A549 (cell line): Measurements from ENCODE around the gene WFS1. TPM values are rescaled to one million over a fixed set of nuclear protein-coding genes. Genes with fewer than 3 reads are reported as not detected.

Experiments used
- ATAC-seq, 2 experiments: fragments of 200-7000 bp in 1 of 2; fragments of >200 bp in 1 of 2; cut with Nextera tagmentation in 1 of 2; cut with Tn5 transposase in 1 of 2; 3 replicates each; pipeline versions ENCODE4 v1.8.0 to v1.9.1; 2018 to 2020; ENCODE audit warnings: mild to moderate bottlenecking in 1 of 2, moderate library complexity in 1 of 2
- CTCF ChIA-PET: fragments of 300-600 bp; sonication (Branson Sonifier 250); formaldehyde crosslinking; extraction: SDS; loops from one replicate; lab custom pipeline; 2021; ENCODE audit warnings: antibody characterized with exemption, inconsistent platforms; lab: Yijun Ruan, JAX
- POLR2A ChIA-PET: fragments of 350-600 bp; formaldehyde crosslinking; extraction: SDS; loops from one replicate; lab custom pipeline; 2021; ENCODE audit warnings: antibody characterized with exemption, inconsistent platforms; lab: Yijun Ruan, JAX
- DNase-seq, 2 experiments: peaks; one replicate each; pipeline versions ENCODE4 v3.0.0 to v3.0.0-alpha.2; 2011 to 2016; ENCODE audit warnings: low read depth in 1 of 2, low spot score in 1 of 2
- FAIRE-seq: peaks from 2 replicates; lab custom pipeline; 2011; peaks lifted over from hg19 to GRCh38; lab: Jason Lieb, UNC
- H3K27ac ChIP-seq, 2 experiments: fragments of >200 bp; sonication (Bioruptor Twin); formaldehyde crosslinking; 3 replicates each; pipeline ENCODE4 v1.5.1; 2016 to 2017
- H3K4me1 ChIP-seq: fragments of >200 bp; sonication (Bioruptor Twin); formaldehyde crosslinking; 3 replicates; pipeline ENCODE4 v1.6.1; 2016
- H3K4me2 ChIP-seq: fragments of >200 bp; sonication (Bioruptor Twin); formaldehyde crosslinking; 3 replicates; pipeline ENCODE4 v1.6.1; 2016
- H3K4me3 ChIP-seq: fragments of >200 bp; sonication (Bioruptor Twin); formaldehyde crosslinking; 3 replicates; pipeline ENCODE4 v1.5.1; 2016
- H3K9me3 ChIP-seq: fragments of >200 bp; sonication (Bioruptor Twin); formaldehyde crosslinking; 3 replicates; pipeline ENCODE4 v1.6.1; 2016
- EP300 ChIP-seq, 2 experiments: fragments of >200 bp; sonication (Bioruptor Twin); formaldehyde crosslinking; IDR thresholded peaks; 2 replicates in 1 of 2; 3 replicates in 1 of 2; pipeline ENCODE4 v1.6.1; 2016 to 2017
- ESRRA ChIP-seq: fragments of 150-350 bp; IDR thresholded peaks from 2 replicates; pipeline ENCODE4 v1.6.1; 2014; ENCODE audit warnings: mild to moderate bottlenecking, low read length, borderline replicate concordance
- FOSL2 ChIP-seq, 2 experiments: fragments of 450-650 bp in 1 of 2; fragments of >200 bp in 1 of 2; sonication (Bioruptor Twin) in 1 of 2; formaldehyde crosslinking; IDR thresholded peaks; 2 replicates each; pipeline versions ENCODE4 v1.5.0 to v1.6.1; 2016 to 2020; ENCODE audit warnings: mild to moderate bottlenecking in 1 of 2, moderate library complexity in 1 of 2
- FOXS1 ChIP-seq: fragments of 250-450 bp; sonication (Bioruptor Pico); IDR thresholded peaks from 2 replicates; pipeline ENCODE4 v1.5.0; 2020; ENCODE audit warnings: mild to moderate bottlenecking, moderate library complexity
- POLR2A ChIP-seq: IDR thresholded peaks from 2 replicates; pipeline ENCODE4 v1.6.1; 2012; ENCODE audit warnings: mild to moderate bottlenecking, low read length
- RNF2 ChIP-seq: fragments of 200-600 bp; sonication (generic); IDR thresholded peaks from 2 replicates; pipeline ENCODE4 v1.6.1; 2016; ENCODE audit warnings: low read depth, mild to moderate bottlenecking, antibody characterized with exemption, moderate library complexity, borderline replicate concordance
- ZSCAN20 ChIP-seq: fragments of 250-450 bp; sonication (Bioruptor Pico); IDR thresholded peaks from 2 replicates; pipeline ENCODE4 v1.8.0; 2022; ENCODE audit warnings: mild to moderate bottlenecking, moderate library complexity
- WGBS: methylation state at CpG from one replicate; pipeline ENCODE4 v1.1.6; 2017; ENCODE audit errors: missing lambda C conversion rate; 5-methylcytosine and 5-hydroxymethylcytosine counted together
- polyA plus RNA-seq, 4 experiments: library from polyadenylated mRNA; depleted of rRNA in 3 of 4; stranded (reverse); fragments of >200 nt; fragmentation: RNase III in 1 of 4; extraction: RNeasy Plus Mini Kit Qiagen cat#74134 plus additional on column Dnase treatment in 1 of 4; gene quantifications; 2 replicates in 3 of 4; 3 replicates in 1 of 4; pipeline ENCODE4 v1.2.3, GENCODE V29; 2011 to 2017
- TF ChIP-seq, protein P1 (sequence below): fragments of >200 bp; sonication (Bioruptor Twin); formaldehyde crosslinking; IDR thresholded peaks from 3 replicates; pipeline ENCODE4 v1.6.1; 2016
- TF ChIP-seq, protein P2 (sequence below): IDR thresholded peaks from 2 replicates; pipeline ENCODE4 v1.6.1; 2012
- TF ChIP-seq, protein P3 (sequence below): fragments of 250-450 bp; sonication (Bioruptor Pico); IDR thresholded peaks from 2 replicates; pipeline ENCODE4 v1.5.0; 2020; ENCODE audit warnings: low read depth, mild to moderate bottlenecking, moderate library complexity
- TF ChIP-seq, protein P4 (sequence below): fragments of 200-600 bp; sonication (generic); IDR thresholded peaks from 2 replicates; pipeline ENCODE4 v1.6.1; 2016; ENCODE audit warnings: antibody characterized with exemption, mild to moderate bottlenecking, moderate library complexity
- TF ChIP-seq, protein P5 (sequence below): fragments of >200 bp; sonication (Bioruptor Twin); formaldehyde crosslinking; IDR thresholded peaks from 2 replicates; pipeline ENCODE4 v1.6.1; 2016
- TF ChIP-seq, protein P6 (sequence below): fragments of 250-450 bp; sonication (Bioruptor Pico); IDR thresholded peaks from 2 replicates; pipeline ENCODE4 v1.5.0; 2021; ENCODE audit warnings: mild to moderate bottlenecking, moderate library complexity, borderline replicate concordance

Gene WFS1
- polyA plus RNA-seq, 2 of the 4 experiments (the other 2 are of a cell fraction) = 8.8 to 13.6 TPM

DNA sequence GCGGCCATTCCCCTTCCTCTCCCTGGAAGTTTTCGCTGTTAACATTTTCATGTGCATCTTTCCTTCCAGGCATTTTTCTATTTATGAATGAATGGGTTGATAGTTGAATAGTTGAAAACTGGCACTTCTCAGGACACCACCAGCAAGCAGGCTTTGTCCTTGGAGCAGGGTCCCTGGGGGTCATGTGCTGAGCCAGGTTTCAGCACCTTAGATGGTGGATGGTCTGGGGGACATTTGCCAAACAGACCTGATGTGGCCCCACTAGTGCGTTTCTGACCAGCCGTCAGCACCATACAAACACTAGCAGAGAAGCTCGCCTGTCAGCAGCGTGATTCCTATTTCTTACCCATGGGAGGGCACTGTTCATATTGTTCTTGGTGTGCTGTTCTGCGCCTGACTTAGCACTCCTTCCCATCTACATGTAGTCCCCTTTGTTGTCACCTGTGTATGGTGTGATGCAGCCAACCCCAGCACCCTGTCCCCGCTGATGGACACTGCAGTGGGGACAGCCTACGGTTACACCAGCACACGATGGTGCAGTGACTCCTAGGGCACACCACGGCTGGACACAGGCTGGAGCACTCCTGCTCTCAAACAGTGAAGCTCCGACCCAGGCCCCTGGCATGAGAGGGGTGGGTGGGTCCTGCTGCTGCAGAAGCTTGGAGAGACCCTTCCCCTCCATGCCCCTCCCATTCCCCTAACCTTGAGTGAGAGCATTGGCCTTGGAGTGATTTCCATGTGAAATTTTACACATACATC is 27.2 kb upstream of the WFS1 start:
- ATAC-seq = no peak
- POLR2A ChIA-PET = no interaction called here
- Histone ChIP-seq H3K4me2 (no peak overlapping the region), H3K4me3 (no peak overlapping the region), H3K27ac (no peak overlapping the region), H3K9me3 (0 out of 3 replicates have a peak, but pooled peaks cover 3% of the 10 kb centered on the region), H3K4me1 (no peaks in the 10 kb centered on the region)
- CTCF ChIA-PET = interaction anchor here (1.2 to 6.1 kb wide), 2 partner anchors 85 to 91 kb away, joined by 4 to 42 read pairs; no protein-coding TSS in a partner anchor
- WGBS = 51% methylated on average over 10 of the region's 12 CpGs
- TF ChIP-seq ZSCAN20 (CRISPR knock-in tag) (no peak), ESRRA (no peak), FOXS1 (CRISPR knock-in tag) (no peak), POLR2A (no peak), EP300 (IDR thresholded peaks at IDR 0.05) (no peak), FOSL2 (IDR thresholded peaks at IDR 0.05) (no peak), FOSL2 (CRISPR knock-in tag; IDR thresholded peaks at IDR 0.05) (no peak)
- TF ChIP-seq, protein P1, sequence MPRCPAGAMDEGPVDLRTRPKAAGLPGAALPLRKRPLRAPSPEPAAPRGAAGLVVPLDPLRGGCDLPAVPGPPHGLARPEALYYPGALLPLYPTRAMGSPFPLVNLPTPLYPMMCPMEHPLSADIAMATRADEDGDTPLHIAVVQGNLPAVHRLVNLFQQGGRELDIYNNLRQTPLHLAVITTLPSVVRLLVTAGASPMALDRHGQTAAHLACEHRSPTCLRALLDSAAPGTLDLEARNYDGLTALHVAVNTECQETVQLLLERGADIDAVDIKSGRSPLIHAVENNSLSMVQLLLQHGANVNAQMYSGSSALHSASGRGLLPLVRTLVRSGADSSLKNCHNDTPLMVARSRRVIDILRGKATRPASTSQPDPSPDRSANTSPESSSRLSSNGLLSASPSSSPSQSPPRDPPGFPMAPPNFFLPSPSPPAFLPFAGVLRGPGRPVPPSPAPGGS = no peak
- TF ChIP-seq, protein P2, sequence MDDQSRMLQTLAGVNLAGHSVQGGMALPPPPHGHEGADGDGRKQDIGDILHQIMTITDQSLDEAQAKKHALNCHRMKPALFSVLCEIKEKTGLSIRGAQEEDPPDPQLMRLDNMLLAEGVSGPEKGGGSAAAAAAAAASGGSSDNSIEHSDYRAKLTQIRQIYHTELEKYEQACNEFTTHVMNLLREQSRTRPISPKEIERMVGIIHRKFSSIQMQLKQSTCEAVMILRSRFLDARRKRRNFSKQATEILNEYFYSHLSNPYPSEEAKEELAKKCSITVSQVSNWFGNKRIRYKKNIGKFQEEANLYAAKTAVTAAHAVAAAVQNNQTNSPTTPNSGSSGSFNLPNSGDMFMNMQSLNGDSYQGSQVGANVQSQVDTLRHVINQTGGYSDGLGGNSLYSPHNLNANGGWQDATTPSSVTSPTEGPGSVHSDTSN = no peak
- TF ChIP-seq, protein P3, sequence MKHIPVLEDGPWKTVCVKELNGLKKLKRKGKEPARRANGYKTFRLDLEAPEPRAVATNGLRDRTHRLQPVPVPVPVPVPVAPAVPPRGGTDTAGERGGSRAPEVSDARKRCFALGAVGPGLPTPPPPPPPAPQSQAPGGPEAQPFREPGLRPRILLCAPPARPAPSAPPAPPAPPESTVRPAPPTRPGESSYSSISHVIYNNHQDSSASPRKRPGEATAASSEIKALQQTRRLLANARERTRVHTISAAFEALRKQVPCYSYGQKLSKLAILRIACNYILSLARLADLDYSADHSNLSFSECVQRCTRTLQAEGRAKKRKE (CRISPR knock-in tag) = no peak
- TF ChIP-seq, protein P4, sequence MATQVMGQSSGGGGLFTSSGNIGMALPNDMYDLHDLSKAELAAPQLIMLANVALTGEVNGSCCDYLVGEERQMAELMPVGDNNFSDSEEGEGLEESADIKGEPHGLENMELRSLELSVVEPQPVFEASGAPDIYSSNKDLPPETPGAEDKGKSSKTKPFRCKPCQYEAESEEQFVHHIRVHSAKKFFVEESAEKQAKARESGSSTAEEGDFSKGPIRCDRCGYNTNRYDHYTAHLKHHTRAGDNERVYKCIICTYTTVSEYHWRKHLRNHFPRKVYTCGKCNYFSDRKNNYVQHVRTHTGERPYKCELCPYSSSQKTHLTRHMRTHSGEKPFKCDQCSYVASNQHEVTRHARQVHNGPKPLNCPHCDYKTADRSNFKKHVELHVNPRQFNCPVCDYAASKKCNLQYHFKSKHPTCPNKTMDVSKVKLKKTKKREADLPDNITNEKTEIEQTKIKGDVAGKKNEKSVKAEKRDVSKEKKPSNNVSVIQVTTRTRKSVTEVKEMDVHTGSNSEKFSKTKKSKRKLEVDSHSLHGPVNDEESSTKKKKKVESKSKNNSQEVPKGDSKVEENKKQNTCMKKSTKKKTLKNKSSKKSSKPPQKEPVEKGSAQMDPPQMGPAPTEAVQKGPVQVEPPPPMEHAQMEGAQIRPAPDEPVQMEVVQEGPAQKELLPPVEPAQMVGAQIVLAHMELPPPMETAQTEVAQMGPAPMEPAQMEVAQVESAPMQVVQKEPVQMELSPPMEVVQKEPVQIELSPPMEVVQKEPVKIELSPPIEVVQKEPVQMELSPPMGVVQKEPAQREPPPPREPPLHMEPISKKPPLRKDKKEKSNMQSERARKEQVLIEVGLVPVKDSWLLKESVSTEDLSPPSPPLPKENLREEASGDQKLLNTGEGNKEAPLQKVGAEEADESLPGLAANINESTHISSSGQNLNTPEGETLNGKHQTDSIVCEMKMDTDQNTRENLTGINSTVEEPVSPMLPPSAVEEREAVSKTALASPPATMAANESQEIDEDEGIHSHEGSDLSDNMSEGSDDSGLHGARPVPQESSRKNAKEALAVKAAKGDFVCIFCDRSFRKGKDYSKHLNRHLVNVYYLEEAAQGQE = no peak
- TF ChIP-seq, protein P5, sequence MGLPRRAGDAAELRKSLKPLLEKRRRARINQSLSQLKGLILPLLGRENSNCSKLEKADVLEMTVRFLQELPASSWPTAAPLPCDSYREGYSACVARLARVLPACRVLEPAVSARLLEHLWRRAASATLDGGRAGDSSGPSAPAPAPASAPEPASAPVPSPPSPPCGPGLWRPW = no peak
- no peak for FAIRE-seq
- no peak for DNase-seq

DNA sequence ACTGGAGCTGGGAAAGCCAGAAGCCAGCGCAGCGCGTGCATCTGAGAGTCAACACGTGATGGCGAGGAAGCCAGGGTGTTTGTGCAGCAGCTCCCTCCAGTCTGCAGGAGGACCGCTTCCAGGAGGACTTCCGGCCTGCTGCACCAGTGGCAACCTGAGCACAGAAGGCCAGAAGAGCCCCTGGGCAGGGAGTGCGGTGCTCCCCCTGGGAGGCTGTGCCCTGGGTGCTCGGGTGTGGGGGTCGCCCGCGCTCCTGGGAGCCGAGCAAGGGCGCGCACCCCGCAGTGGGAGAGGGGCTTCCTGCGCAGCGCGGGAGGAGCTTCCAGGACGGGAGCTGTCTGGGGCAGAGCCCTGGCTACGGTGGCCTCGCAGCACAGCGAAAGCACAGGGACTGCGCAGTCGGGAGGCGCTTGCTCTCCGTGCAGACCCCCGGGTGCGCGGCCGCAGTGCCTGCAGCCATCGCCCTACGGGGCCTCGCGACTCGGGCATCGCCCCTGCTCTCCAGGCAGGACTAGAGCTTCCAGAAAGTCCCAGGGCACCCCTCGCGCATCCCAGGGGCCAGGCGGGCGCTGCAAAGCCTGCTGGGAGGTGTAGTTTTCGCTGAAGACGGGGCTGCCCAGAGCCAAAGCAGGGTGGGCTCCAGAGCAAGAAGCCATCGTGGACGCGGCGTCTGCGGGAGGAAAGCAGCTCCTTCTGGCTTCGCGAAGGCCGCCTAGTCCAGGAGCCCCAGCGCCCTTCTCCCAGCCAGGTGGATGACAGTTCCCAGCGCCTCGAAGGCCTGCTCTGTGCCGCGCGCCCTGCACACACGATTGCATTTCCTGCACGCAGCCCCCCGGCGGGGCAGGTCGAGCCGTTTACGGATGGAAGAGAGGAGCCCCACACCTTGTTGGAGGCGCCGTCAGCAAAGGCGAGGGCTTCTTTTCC is 24.1 kb upstream of the WFS1 start:
- CTCF ChIA-PET = interaction anchor here (0.8 to 6.1 kb wide), 4 partner anchors 21 to 86 kb away, joined by 3 to 42 read pairs (median 6); no protein-coding TSS in a partner anchor
- POLR2A ChIA-PET = no interaction called here
- Histone ChIP-seq H3K27ac (no peak overlapping the region), H3K4me2 (no peak overlapping the region), H3K9me3 (0 out of 3 replicates have a peak, but pooled peaks cover 3% of the 10 kb centered on the region), H3K4me1 (no peaks in the 10 kb centered on the region), H3K4me3 (no peak overlapping the region)
- DNase-seq (no peak), FAIRE-seq (no peak), ATAC-seq (no peak)
- WGBS = 49% methylated on average over 5 of the region's 67 CpGs
- TF ChIP-seq, protein P6, sequence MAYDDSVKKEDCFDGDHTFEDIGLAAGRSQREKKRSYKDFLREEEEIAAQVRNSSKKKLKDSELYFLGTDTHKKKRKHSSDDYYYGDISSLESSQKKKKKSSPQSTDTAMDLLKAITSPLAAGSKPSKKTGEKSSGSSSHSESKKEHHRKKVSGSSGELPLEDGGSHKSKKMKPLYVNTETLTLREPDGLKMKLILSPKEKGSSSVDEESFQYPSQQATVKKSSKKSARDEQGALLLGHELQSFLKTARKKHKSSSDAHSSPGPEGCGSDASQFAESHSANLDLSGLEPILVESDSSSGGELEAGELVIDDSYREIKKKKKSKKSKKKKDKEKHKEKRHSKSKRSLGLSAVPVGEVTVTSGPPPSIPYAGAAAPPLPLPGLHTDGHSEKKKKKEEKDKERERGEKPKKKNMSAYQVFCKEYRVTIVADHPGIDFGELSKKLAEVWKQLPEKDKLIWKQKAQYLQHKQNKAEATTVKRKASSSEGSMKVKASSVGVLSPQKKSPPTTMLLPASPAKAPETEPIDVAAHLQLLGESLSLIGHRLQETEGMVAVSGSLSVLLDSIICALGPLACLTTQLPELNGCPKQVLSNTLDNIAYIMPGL (CRISPR knock-in tag) = no peak
- no peak for TF ChIP-seq RNF2
